Lung (tissue), 12 donors: Measurements from ENCODE around the gene CFAP54. TPM values are rescaled to one million over a fixed set of nuclear protein-coding genes. Genes with fewer than 3 reads are reported as not detected.

ENCODE experiments used
- ATAC-seq: fragments of 200-7000 bp; cut with Tn5 transposase; one replicate; pipeline ENCODE4 v1.9.1; 2020; ENCODE audit warnings: moderate number of reproducible peaks; ENCODE audit not compliant: insufficient read depth, low FRiP score
- DNase-seq, 3 donors: peaks; one replicate each; pipeline ENCODE4 v3.0.0-alpha.2; 2013 to 2017
- H3K27ac ChIP-seq, 2 donors: one replicate each; pipeline ENCODE4 v1.5.1; 2013; ENCODE audit warnings: mild to moderate bottlenecking in 2 of 2, moderate library complexity in 2 of 2, control low read depth in 1 of 2, inconsistent platforms in 1 of 2, low read depth in 1 of 2, low read length in 1 of 2
- H3K27me3 ChIP-seq, 3 donors: one replicate each; pipeline ENCODE4 v1.5.1; 2013; ENCODE audit warnings: low read length in 2 of 3; ENCODE audit not compliant: control insufficient read depth in 3 of 3, insufficient read depth in 3 of 3
- H3K36me3 ChIP-seq, 4 donors: one replicate each; pipeline ENCODE4 v1.5.1; 2013; ENCODE audit warnings: low read length in 4 of 4, mild to moderate bottlenecking in 1 of 4, moderate library complexity in 1 of 4; ENCODE audit not compliant: control insufficient read depth in 4 of 4, insufficient read depth in 4 of 4
- H3K4me1 ChIP-seq, 5 donors: one replicate each; pipeline ENCODE4 v1.5.1; 2013; ENCODE audit warnings: low read length in 5 of 5, mild to moderate bottlenecking in 2 of 5, moderate library complexity in 1 of 5; ENCODE audit not compliant: control insufficient read depth in 5 of 5, insufficient read depth in 5 of 5
- H3K4me3 ChIP-seq: one replicate; pipeline ENCODE4 v1.5.1; 2013; ENCODE audit warnings: mild to moderate bottlenecking, control low read depth, moderate library complexity
- H3K9ac ChIP-seq, 2 donors: one replicate each; pipeline ENCODE4 v1.5.1; 2013; ENCODE audit warnings: low read length in 2 of 2, control low read depth in 1 of 2; ENCODE audit not compliant: insufficient read depth in 1 of 2
- H3K9me3 ChIP-seq, 4 donors: one replicate each; pipeline ENCODE4 v1.5.1; 2013; ENCODE audit warnings: low read length in 3 of 4, mild to moderate bottlenecking in 1 of 4, moderate library complexity in 1 of 4; ENCODE audit not compliant: control insufficient read depth in 4 of 4, insufficient read depth in 3 of 4
- WGBS, 2 donors: extraction: QIAGEN DNeasy Blood & Tissue Kit; methylation state at CpG; one replicate each; pipeline ENCODE4 v1.1.7; 2013; 5-methylcytosine and 5-hydroxymethylcytosine counted together
- polyA plus RNA-seq, 2 donors: library from polyadenylated mRNA; stranded (reverse); fragments of 200-250 nt; gene quantifications; one replicate each; pipeline ENCODE4 v1.2.1, GENCODE V29; 2013
- total RNA-seq, 2 donors: library from RNA; depleted of rRNA in 1 of 2; stranded (reverse); fragments of >200 nt in 1 of 2; gene quantifications; one replicate each; pipeline ENCODE4 v1.2.1, GENCODE V29; 2014 to 2021
- TF ChIP-seq, protein P1 (sequence below): IDR thresholded peaks from 2 replicates; pipeline ENCODE4 v1.5.1; 2012; ENCODE audit warnings: mild to moderate bottlenecking; ENCODE audit errors: control extremely low read depth, extremely low read depth
- donor health status: control.
- donor health status: control.
- donor health status: Bipolar disorder and iron deficiency.
- donor health status: healthy.
- donor health status: DM: yes; HTN: yes; CAD: no.

The CFAP54 gene
- total and polyA plus RNA-seq, 4 donors = 0.80 to 35.4 (median 8.2) TPM

- no peaks in the 10 kb centered on the region for H3K27me3 ChIP-seq
- ATAC-seq = no peak
Observed at GRCh38 chr12:96901175-96901574, 411.8 kb downstream of the CFAP54 start.

GRCh38 chr12:96902076-96902475, 412.7 kb downstream of the CFAP54 start:
- Histone ChIP-seq H3K9me3 (no peaks in the 10 kb centered on the region), H3K27me3 (no peaks in the 10 kb centered on the region), H3K4me3 (no peak overlapping the region), H3K36me3 (no peaks in the 10 kb centered on the region), H3K4me1 (peaks cover 0 to 7% (median 3%) of the 10 kb centered on the region in 5 donors), H3K27ac (no peak overlapping the region), H3K9ac (no peak overlapping the region)
- no peak for ATAC-seq
- DNase-seq = no peak
- WGBS, 2 donors = 74 to 78% methylated on average over 4 of the region's 4 CpGs
- TF ChIP-seq, protein P1, sequence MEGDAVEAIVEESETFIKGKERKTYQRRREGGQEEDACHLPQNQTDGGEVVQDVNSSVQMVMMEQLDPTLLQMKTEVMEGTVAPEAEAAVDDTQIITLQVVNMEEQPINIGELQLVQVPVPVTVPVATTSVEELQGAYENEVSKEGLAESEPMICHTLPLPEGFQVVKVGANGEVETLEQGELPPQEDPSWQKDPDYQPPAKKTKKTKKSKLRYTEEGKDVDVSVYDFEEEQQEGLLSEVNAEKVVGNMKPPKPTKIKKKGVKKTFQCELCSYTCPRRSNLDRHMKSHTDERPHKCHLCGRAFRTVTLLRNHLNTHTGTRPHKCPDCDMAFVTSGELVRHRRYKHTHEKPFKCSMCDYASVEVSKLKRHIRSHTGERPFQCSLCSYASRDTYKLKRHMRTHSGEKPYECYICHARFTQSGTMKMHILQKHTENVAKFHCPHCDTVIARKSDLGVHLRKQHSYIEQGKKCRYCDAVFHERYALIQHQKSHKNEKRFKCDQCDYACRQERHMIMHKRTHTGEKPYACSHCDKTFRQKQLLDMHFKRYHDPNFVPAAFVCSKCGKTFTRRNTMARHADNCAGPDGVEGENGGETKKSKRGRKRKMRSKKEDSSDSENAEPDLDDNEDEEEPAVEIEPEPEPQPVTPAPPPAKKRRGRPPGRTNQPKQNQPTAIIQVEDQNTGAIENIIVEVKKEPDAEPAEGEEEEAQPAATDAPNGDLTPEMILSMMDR = no peak

More at GRCh38 chr12:96901175-96901574, 411.8 kb downstream of the CFAP54 start:
- Histone ChIP-seq H3K4me3 (no peak overlapping the region), H3K27ac (no peak overlapping the region), H3K9me3 (no peaks in the 10 kb centered on the region), H3K9ac (no peak overlapping the region), H3K4me1 (peaks cover 0 to under 1% (median 0%) of the 10 kb centered on the region in 5 donors), H3K36me3 (no peaks in the 10 kb centered on the region)
- DNase-seq = no peak
- TF ChIP-seq, protein P1 = no peak

- whole genome bisulfite sequencing, 2 donors = 23 to 38% methylated on average over 9 of the region's 9 CpGs
- ATAC-seq = peak; percentile 2
Observed at GRCh38 chr12:96906498-96906848, 417.1 kb downstream of the CFAP54 start.

More at GRCh38 chr12:96906498-96906848, 417.1 kb downstream of the CFAP54 start:
- Histone ChIP-seq H3K27ac (peak overlapping the region; percentile 82 to 92), H3K36me3 (no peaks in the 10 kb centered on the region), H3K9me3 (no peaks in the 10 kb centered on the region), H3K4me3 (peak overlapping the region; percentile 80), H3K27me3 (no peaks in the 10 kb centered on the region), H3K4me1 (peaks cover 1 to 23% (median 6%) of the 10 kb centered on the region in 5 donors), H3K9ac (peak overlapping the region; percentile 86 to 99)
- peak in 1 of 3 donors; percentile 14 for DNase-seq
- TF ChIP-seq, protein P1 = no peak
